GM10847 (cell line): ENCODE results near the gene LCP2.

Experiments
- POLR2A ChIP-seq: IDR thresholded peaks from 2 replicates; pipeline ENCODE4 v1.6.1; 2011; ENCODE audit not compliant: insufficient read length; ENCODE audit errors: extremely low read depth

Gene LCP2

DNA sequence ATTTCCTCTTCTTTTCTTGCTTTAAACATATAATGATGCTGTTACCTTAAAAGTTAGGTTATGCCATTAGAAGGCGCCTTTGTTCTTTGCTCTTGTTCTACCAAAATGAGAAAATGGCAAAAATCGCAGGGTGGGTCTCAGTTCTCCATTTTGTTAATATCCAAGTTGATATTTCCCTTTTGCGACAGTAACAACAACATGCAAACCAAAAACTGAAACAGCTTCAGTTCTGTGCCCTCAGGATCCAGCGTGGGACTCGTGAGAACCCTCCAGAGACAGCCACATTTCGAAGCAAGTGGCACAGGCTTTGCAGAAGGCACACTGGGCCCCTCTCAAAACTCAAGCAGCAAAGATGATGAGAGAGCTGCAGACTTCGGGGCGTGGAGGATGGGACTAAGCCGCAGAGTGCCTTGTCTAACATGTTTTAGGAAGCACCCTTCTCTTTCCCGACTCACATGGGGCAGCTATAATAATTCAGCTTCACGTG lies 33.0 kb upstream of the LCP2 start:
- TF ChIP-seq POLR2A = no peak

DNA sequence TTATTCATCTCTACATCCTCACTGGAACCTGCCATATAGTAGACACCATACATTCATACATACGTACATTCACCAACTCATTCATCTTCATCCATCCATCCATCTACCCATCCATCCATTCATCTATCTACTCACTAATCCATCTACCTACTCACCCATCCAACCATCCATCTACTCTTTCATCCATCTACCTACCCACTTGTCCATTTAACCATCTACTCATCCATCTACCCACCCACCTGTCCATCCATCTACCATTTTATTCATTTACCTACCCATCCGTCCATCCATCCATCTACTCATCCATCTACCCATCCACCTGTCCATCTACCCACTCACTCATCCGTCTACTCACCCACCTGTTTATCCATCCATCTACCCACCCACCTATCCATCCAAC lies 31.9 kb upstream of the LCP2 start:
- no peak for TF ChIP-seq POLR2A

DNA sequence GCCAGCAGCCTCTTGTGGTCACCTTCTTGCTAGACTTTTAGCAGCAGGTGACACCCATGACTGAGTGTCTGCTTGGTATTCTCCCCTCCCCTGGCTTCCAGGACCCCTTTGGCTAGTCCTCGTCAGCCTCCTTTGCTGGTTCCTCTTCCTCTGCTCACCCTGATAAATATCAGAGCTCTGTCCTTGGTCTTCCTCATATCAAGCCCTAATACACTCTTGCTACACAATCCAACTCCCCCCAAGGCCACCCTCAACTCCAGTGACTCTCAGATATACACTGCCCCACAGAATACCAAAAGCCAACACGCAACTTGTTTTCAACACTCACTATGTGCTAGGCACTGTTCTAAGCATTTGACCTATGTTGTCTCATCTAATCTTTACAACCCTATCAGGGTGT lies 30.3 kb upstream of the LCP2 start:
- TF ChIP-seq POLR2A = no peak

DNA sequence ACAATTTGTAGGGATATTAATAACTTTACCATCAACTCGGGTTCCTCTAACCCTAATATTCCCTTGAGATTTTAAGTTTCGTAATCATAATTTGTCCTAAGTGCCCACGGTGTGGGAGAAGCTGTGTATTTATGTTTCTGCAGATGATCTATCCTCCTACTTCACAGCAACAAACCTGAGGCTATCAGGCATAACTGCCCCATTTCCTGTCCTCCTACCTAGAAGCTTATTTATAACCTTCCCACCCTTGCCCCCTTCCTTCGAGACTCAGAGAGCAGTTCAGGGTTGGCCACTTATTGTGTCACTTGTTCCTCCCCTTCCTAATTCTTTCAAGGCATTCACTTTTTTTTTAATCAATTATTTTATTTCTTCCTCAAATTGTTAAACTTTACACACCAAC lies 29.6 kb upstream of the LCP2 start:
- TF ChIP-seq POLR2A = no peak

DNA sequence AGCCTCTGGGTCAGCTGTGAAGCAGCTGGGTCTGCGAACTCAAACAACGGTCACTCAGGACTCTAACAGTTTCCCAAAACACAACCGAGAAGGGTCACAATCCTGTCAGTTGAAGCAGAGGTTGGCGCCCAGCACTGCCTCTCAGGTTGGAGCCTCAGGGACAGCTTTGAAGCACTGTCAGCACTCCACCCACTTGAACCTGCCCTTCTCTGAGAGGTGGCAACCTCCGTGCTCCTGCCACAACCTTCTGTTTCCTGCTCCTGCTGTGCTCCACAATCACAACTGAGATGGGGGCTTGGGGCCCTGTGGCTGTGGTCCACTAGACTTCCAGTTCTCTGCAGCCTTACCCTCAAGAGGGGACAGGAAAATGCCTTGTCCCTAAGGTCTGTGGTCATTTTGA lies 21.7 kb upstream of the LCP2 start:
- TF ChIP-seq POLR2A = no peak

DNA sequence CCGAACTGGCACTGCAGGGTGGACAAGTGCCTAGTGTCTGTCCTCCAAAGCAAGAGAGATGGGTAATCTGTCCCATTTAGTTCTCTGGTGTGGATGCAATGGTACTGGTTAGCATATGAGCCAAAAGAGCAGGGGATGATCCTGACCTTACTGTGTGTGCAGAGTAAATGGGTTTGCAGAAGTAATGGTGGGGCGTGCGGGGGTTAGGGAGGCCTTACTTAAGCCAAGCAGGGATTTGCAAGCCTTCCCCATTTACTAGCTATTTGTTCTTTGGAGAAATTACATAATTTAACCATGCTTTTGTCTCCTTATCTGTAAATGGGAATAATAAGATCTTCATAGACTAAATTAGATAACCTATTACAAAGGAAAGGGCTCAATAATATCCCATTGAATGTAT lies 19.9 kb upstream of the LCP2 start:
- TF ChIP-seq POLR2A = no peak

DNA sequence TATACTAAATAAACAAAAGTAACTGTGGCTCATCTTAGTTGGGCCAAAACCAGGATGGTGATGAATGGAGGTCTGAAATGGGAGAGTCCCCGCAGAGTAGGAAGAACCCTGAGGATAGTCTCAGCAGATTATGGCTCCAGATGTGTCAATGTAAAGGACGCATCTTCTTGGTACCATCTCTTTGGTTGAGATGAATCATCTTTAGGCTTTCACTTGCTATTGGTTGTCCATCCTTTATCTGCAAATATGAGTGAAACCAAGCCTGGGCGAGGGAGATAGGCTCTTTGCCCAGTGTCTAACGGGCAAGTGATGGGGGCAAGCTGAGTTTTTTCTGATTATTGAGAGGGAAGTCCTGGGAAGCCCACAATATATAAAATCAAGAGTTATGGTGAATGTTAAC lies 19.4 kb upstream of the LCP2 start:
- TF ChIP-seq POLR2A = no peak

DNA sequence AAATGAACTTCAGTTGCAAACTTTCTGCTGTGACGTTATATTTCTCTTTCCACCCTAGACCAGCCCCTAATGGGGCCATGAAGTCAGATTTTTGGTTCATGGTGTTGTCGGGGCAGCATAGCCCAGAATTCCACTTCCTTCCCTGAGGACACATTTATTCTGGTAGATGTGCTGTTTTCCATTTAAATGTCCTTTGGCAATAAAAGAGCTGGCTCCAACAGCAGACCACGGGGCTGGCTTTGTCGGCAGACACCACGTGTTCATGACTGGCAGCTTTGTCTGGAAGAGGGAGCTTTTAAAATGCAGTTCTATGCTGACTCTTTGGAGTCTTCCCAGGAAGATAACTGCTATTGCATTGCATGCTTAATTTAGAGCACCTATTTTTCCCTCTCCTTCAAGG lies 17.6 kb upstream of the LCP2 start:
- TF ChIP-seq POLR2A = no peak

DNA sequence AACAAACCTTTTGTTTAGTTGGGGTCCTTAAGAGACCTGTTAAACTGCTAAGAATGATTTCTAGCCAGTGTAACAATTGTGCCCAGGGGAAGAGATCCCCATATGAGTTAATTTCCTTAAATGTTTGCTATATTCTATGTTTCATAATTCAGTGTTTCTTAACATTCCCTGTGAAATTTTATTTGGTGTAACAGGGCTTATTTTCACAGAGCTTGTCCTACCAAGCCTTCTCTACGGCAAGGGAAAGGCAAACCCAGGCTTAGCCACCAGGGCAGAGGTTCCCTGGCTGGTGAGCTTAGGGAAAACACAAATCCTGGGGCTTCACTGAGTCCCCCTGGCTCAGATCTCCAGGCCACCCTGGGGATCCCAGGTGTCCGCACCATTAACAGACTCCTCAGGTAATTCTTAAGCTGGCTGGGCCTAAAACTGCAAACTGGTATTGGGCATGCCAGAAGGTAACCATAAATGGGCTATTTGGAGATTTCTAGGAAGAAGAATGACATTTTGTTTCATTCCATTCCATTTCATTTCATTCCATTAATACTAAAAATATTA lies 17.0 kb upstream of the LCP2 start:
- TF ChIP-seq POLR2A = no peak

DNA sequence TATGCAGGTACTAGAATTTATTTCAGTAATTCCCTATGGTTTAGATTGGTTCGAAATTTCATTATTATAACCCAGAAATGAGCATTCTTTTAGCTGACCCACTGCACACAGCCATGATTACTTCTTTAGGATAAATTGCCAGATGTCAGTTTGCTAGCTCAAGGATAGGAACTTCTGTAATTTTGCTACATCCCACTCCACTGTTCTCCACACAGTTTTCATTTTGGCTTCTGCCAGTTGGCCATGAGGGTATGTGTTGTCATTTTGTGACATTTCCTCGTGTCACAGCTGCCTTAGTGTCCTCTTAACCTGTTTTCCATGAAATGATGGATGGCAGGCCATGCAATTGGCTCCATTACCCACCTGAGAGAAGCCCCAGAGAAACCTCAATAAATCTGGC lies 16.2 kb upstream of the LCP2 start:
- no peak for TF ChIP-seq POLR2A

DNA sequence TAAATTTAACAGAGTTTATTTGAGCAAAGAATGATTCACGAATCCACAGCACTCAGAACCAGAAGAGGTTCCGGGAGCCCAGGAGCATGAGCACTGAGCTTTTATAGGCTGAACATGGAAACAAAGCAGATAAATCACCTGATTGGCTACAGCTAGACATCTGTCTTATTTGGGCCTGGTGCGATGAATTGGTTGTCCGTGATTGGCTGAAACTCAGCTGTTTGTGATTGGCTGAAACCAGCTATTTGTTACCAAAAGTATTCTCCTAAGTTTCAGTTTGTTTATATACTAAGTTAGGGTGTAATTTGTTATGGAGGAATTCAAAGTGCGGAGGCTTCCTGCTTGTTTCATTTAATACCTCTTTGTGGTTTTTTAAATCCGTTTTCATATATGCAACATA lies 15.8 kb upstream of the LCP2 start:
- no peak for TF ChIP-seq POLR2A

DNA sequence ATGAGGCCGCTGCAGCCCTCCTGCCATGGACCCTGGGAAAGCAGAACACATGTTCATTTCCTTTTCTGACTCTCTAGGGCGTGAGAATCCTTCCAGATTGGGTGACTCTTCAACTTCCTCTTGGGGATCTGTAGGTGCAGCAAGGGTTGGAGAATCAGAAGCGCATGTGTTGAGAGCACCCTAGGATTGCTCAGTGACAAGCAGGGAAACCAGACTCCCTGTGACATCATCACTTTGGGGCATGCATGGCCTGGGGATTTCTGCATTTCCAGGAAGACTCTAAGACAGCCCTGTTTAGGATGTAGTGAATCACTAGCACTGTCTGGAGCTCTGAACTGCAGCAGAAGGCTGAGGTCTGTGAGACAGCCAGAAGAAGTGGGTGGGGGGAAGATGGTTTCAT lies 15.1 kb upstream of the LCP2 start:
- no peak for TF ChIP-seq POLR2A

DNA sequence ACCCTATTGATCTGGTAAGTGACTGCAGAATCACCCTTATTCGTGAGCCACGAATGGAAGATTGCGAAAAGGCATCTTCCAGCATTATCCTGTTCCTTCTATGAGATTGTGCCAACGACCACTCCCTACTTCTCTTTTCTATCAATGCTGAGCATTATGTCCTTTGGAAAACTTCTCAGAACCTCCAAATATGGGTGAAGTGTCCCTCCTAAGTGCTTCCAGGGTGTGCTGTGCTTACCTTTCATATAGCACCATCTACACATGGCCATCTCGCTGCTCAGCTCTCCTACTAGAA lies 14.7 kb upstream of the LCP2 start:
- TF ChIP-seq POLR2A = no peak

DNA sequence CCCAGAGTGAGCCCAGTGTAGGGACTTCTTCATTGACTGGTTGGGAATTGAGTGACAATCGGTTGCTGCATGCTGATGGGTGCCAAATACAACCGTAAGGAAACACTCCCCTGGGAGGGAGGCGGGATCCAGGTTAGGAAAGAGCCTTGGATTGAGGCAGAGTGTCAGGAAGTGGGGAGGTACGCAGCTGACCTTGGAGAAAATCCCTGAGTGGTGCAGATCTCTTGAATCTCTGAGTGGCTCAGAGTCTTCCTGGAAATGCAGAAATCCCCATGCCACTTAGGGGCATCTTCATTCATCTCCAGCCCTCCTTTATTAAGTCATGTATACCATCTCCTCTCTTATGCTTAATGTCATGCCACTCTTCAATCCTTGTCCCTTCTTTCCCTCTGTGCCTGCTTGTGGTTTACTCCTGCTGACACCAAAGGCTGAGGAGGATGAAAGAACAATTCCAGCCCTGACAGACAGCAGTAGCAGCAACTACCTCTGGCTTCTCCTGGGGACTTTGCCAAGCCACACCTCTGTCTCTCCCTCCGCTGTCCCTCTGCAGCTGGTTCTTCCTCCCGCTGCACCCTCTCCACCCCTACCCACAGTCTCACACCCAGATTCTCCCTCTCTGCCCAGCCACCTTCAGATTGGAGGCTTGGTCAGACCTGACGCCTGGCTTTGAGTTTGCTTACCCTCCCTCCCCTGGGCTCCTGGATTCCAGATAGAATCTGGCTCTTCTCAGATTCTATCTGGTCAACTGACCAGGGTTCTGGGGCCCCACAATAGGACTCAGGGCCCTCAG lies 14.1 kb upstream of the LCP2 start:
- TF ChIP-seq POLR2A = no peak

DNA sequence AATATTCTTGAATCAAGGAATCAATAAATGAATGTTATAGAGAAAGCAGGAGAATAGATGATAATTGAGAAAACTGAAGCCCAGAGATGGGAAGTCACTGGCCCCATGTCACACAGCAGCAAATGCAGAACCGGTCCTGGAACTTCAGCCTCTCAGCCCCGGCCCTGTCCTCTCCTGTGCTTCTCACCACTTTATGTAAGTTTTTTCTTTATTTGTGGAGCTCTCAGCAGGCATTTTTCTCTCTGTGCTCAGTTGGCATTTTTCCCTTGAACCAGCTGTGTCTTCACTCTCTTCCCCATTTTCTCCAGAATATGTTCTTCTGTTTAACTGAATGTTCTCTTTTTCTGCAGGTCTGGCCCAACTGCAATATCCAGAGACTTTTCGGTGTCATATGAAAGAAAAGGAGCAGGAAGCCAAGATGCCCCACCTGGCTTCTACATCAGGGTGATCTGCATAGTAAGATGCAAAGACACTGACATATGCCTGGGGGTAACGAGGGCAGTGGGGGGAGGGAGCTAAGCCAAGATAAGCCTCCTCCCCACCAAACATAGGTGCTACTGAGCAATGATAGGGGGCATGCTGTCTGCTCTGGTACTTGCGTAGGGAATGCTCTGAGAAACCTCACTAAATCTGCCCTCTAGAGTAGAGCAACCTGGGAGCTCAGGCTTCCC lies 12.8 kb upstream of the LCP2 start:
- TF ChIP-seq POLR2A = no peak

DNA sequence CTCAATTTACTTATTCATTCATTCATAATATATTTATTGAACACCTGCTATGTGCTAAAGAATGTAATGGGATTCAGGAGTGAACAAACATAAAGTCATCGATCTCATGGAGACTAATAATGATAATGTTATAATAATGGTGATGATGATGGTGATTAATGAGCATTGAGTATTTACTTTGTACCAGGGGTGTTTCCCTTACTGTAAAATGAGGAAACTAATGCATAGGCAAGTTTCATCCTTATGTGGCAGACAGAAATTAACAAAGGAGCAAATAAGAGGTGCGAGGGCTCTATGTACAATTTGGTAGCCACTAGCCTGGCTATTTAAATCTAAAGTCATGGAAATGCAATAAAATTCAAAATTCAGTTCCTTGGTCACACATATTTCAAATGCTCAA lies 11.1 kb upstream of the LCP2 start:
- TF ChIP-seq POLR2A = no peak
